ENCODE data around the gene IL1RL1. TPM values are rescaled to one million over a fixed set of nuclear protein-coding genes. Genes with fewer than 3 reads are reported as not detected.

IL1RL1 gene
- total and polyA plus RNA-seq, 2 donors (not counting 1 experiment from before 2014, with no cell fraction given): 0.02 to 0.50 TPM

GRCh38 chr2:102361632-102362241 lies 50.4 kb downstream of the IL1RL1 start:
- no peak for TF ChIP-seq CTCF (conservative IDR thresholded peaks at IDR 0.05 in 1 of 2, IDR thresholded peaks at IDR 0.05 in 1 of 2; ENCODE audit: low read depth in 1 of 2, low read length in 2 of 2)
- TF ChIP-seq EZH2 (IDR thresholded peaks at IDR 0.05; ENCODE audit: low read length, missing control alignments): no peak
- no peaks in the 10 kb centered on the region for H4K20me1 ChIP-seq (ENCODE audit: control insufficient read depth, extremely low read depth, insufficient read depth, low read length)
- H3K36me3 ChIP-seq (ENCODE audit: control insufficient read depth, insufficient read depth, low read length): no peaks in the 10 kb centered on the region
- no peak overlapping the region for H3K9ac ChIP-seq (ENCODE audit: insufficient read depth, low read length)
- H3K27me3 ChIP-seq (ENCODE audit: control insufficient read depth, insufficient read depth, low read length): no peaks in the 10 kb centered on the region
- H2AFZ ChIP-seq (ENCODE audit: low read length): no peak overlapping the region
- DNase-seq (ENCODE audit: low read depth in 2 of 2): no peak
- no peaks in the 10 kb centered on the region for H3K4me1 ChIP-seq (ENCODE audit: control insufficient read depth, extremely low read depth, insufficient read depth, low read length)
- H3K79me2 ChIP-seq (ENCODE audit: control insufficient read depth, insufficient read depth, low read length): no peaks in the 10 kb centered on the region
- no peak overlapping the region for H3K27ac ChIP-seq (ENCODE audit: insufficient read depth, low read length)
- H3K4me2 ChIP-seq (ENCODE audit: extremely low read depth, insufficient read depth, low read length): no peak overlapping the region
- H3K9me3 ChIP-seq (ENCODE audit: control insufficient read depth, insufficient read depth, low read depth, low read length): no peaks in the 10 kb centered on the region
- no peak overlapping the region for H3K4me3 ChIP-seq (replicated peaks in 1 of 4; ENCODE audit: control extremely low read depth in 1 of 4, insufficient read depth in 1 of 4, low read depth in 3 of 4, low read length in 4 of 4)

- no peak overlapping the region for H3K27ac ChIP-seq (ENCODE audit: insufficient read depth, low read length)
- H3K4me1 ChIP-seq (ENCODE audit: control insufficient read depth, extremely low read depth, insufficient read depth, low read length): no peaks in the 10 kb centered on the region
- no peak for DNase-seq (ENCODE audit: low read depth in 2 of 2)
- no peak overlapping the region for H2AFZ ChIP-seq (ENCODE audit: low read length)
- H4K20me1 ChIP-seq (ENCODE audit: control insufficient read depth, extremely low read depth, insufficient read depth, low read length): no peaks in the 10 kb centered on the region
- no peaks in the 10 kb centered on the region for H3K9me3 ChIP-seq (ENCODE audit: control insufficient read depth, insufficient read depth, low read depth, low read length)
- no peak overlapping the region for H3K9ac ChIP-seq (ENCODE audit: insufficient read depth, low read length)
- no peak overlapping the region for H3K4me2 ChIP-seq (ENCODE audit: extremely low read depth, insufficient read depth, low read length)
- H3K4me3 ChIP-seq (replicated peaks in 1 of 4; ENCODE audit: control extremely low read depth in 1 of 4, insufficient read depth in 1 of 4, low read depth in 3 of 4, low read length in 4 of 4): no peak overlapping the region
- no peaks in the 10 kb centered on the region for H3K79me2 ChIP-seq (ENCODE audit: control insufficient read depth, insufficient read depth, low read length)
- no peaks in the 10 kb centered on the region for H3K36me3 ChIP-seq (ENCODE audit: control insufficient read depth, insufficient read depth, low read length)
- TF ChIP-seq CTCF (conservative IDR thresholded peaks at IDR 0.05 in 1 of 2, IDR thresholded peaks at IDR 0.05 in 1 of 2; ENCODE audit: low read depth in 1 of 2, low read length in 2 of 2) (no peak), EZH2 (IDR thresholded peaks at IDR 0.05; ENCODE audit: low read length, missing control alignments) (no peak)
- H3K27me3 ChIP-seq (ENCODE audit: control insufficient read depth, insufficient read depth, low read length): peaks cover 4% of the 10 kb centered on the region
These were observed 54.4 kb downstream of the IL1RL1 start for GRCh38 chr2:102365763-102366162.

- no peak overlapping the region for H2AFZ ChIP-seq (ENCODE audit: low read length)
- no peak overlapping the region for H3K4me3 ChIP-seq (replicated peaks in 1 of 4; ENCODE audit: control extremely low read depth in 1 of 4, insufficient read depth in 1 of 4, low read depth in 3 of 4, low read length in 4 of 4)
- no peaks in the 10 kb centered on the region for H3K9me3 ChIP-seq (ENCODE audit: control insufficient read depth, insufficient read depth, low read depth, low read length)
- TF ChIP-seq CTCF (conservative IDR thresholded peaks at IDR 0.05 in 1 of 2, IDR thresholded peaks at IDR 0.05 in 1 of 2; ENCODE audit: low read depth in 1 of 2, low read length in 2 of 2) (no peak), EZH2 (IDR thresholded peaks at IDR 0.05; ENCODE audit: low read length, missing control alignments) (no peak)
- H3K27me3 ChIP-seq (ENCODE audit: control insufficient read depth, insufficient read depth, low read length): peaks cover 4% of the 10 kb centered on the region
- DNase-seq (ENCODE audit: low read depth in 2 of 2): no peak
- H3K4me1 ChIP-seq (ENCODE audit: control insufficient read depth, extremely low read depth, insufficient read depth, low read length): no peaks in the 10 kb centered on the region
- H4K20me1 ChIP-seq (ENCODE audit: control insufficient read depth, extremely low read depth, insufficient read depth, low read length): no peaks in the 10 kb centered on the region
- no peaks in the 10 kb centered on the region for H3K79me2 ChIP-seq (ENCODE audit: control insufficient read depth, insufficient read depth, low read length)
- H3K9ac ChIP-seq (ENCODE audit: insufficient read depth, low read length): no peak overlapping the region
- H3K4me2 ChIP-seq (ENCODE audit: extremely low read depth, insufficient read depth, low read length): no peak overlapping the region
- no peaks in the 10 kb centered on the region for H3K36me3 ChIP-seq (ENCODE audit: control insufficient read depth, insufficient read depth, low read length)
- H3K27ac ChIP-seq (ENCODE audit: insufficient read depth, low read length): no peak overlapping the region
These were observed 55.2 kb downstream of the IL1RL1 start for GRCh38 chr2:102366406-102367112.

Data from fibroblast of lung (primary cell).